Nephron progenitor cell (in vitro differentiated cells): ENCODE data around the gene NOC3L.
A peak's percentile ranks its signal among the peaks of the same experiment; 100 is the strongest.

Experiments used
- DNase-seq: peaks from one replicate; pipeline ENCODE4 v3.0.0; 2021
- H3K27ac Mint-ChIP-seq: 2 replicates; pipeline ENCODE4 v1.8.0; 2021; ENCODE audit warnings: mild to moderate bottlenecking, moderate library complexity, mixed read lengths
- H3K27me3 Mint-ChIP-seq: 2 replicates; pipeline ENCODE4 v1.8.0; 2021; ENCODE audit warnings: mild to moderate bottlenecking, low read depth, mixed read lengths; ENCODE audit not compliant: poor library complexity
- H3K36me3 Mint-ChIP-seq: 2 replicates; pipeline ENCODE4 v1.8.0; 2021; ENCODE audit warnings: low read depth, mixed read lengths
- H3K4me1 Mint-ChIP-seq: 2 replicates; pipeline ENCODE4 v1.8.0; 2021; ENCODE audit warnings: mixed read lengths
- H3K4me3 Mint-ChIP-seq: 2 replicates; pipeline ENCODE4 v1.8.0; 2021; ENCODE audit warnings: mild to moderate bottlenecking, moderate library complexity, mixed read lengths
- H3K9me3 Mint-ChIP-seq: 2 replicates; pipeline ENCODE4 v1.8.0; 2021; ENCODE audit warnings: mild to moderate bottlenecking, moderate library complexity, mixed read lengths
- CTCF ChIP-seq: fragments of 200-600 bp; sonication (generic); IDR thresholded peaks from 2 replicates; pipeline ENCODE4 v1.5.0; 2021; ENCODE audit warnings: antibody characterized with exemption

Gene NOC3L

DNA sequence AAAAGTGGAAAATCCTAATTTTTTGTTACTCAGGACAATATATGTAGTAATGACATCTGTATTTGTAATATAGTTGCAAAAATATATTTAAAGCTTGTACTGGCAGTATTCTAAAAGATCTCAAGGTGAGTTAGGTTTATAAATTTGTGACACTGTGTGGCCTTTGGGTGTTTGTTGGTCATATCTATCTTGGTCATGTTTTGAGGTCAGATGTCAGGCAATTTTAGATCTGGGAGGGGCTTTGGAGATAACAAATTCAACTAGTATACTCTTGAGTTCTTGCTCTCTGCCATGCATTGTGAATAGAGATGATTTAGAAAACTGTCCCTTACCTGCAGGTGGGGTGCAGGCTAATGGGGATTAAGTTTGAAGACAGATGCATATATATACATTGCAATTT lies 42.7 kb upstream of the NOC3L start:
- peaks cover 39% of the 10 kb centered on the region for H3K27me3 Mint-ChIP-seq
- DNase-seq: no peak
- H3K4me1 Mint-ChIP-seq: peaks cover 37% of the 10 kb centered on the region
- H3K27ac Mint-ChIP-seq: no peak overlapping the region
- H3K9me3 Mint-ChIP-seq: peaks cover 11% of the 10 kb centered on the region
- H3K36me3 Mint-ChIP-seq: no peaks in the 10 kb centered on the region
- TF ChIP-seq CTCF: no peak
- H3K4me3 Mint-ChIP-seq: peak overlapping the region; percentile 62

- H3K4me1 Mint-ChIP-seq: peaks cover 23% of the 10 kb centered on the region
- no peak for TF ChIP-seq CTCF
- no peaks in the 10 kb centered on the region for H3K36me3 Mint-ChIP-seq
- no peak overlapping the region for H3K27ac Mint-ChIP-seq
- peak overlapping the region; percentile 92 for H3K4me3 Mint-ChIP-seq
- H3K9me3 Mint-ChIP-seq: peaks cover 11% of the 10 kb centered on the region
- H3K27me3 Mint-ChIP-seq: peaks cover 46% of the 10 kb centered on the region
- DNase-seq: peak; percentile 68
Observed at GRCh38 chr10:94403380-94404213, 40.9 kb upstream of the NOC3L start.

- Mint-ChIP-seq H3K27me3 (peaks cover 53% of the 10 kb centered on the region), H3K36me3 (no peaks in the 10 kb centered on the region), H3K9me3 (peaks cover 11% of the 10 kb centered on the region), H3K4me1 (peaks cover 19% of the 10 kb centered on the region), H3K27ac (no peak overlapping the region), H3K4me3 (peak overlapping the region; percentile 92)
- peak; percentile 64 for DNase-seq
- no peak for TF ChIP-seq CTCF
Observed at GRCh38 chr10:94402843-94403379, 40.2 kb upstream of the NOC3L start.

- H3K4me1 Mint-ChIP-seq: peaks cover 19% of the 10 kb centered on the region
- TF ChIP-seq CTCF: no peak
- H3K4me3 Mint-ChIP-seq: peak within 1 kb of the TSS; percentile 92
- no peak within 1 kb of the TSS for H3K27ac Mint-ChIP-seq
- peaks cover 53% of the 10 kb centered on the region for H3K27me3 Mint-ChIP-seq
- peak; percentile 93 for DNase-seq
- H3K9me3 Mint-ChIP-seq: peaks cover 11% of the 10 kb centered on the region
- no peaks in the 10 kb centered on the region for H3K36me3 Mint-ChIP-seq
Observed at GRCh38 chr10:94402204-94402842, 39.6 kb upstream of the NOC3L start, which contains the start of gene TBC1D12. Gene TBC1D12 (plus strand): TSS chr10:94402541. CDS start chr10:94402614, 73 bp downstream.

DNA sequence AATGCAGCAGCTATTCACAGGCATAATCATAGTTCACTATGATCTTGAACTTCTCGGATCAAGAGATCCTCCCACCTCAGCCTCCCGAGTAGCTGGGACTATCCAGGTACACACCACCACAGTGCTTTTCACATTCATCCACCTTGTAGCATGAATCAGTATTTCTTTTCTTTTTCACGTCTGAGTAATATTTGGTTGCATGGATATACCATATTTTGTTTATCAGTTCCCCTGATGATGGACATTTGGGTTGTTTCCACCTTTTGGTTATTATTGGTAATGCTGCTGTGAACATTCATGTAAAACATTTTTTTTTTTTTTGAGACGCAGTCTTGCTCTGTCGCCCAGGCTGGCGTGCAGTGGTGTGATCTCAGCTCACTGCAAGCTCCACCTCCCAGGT lies 36.0 kb upstream of the NOC3L start:
- TF ChIP-seq CTCF: no peak
- Mint-ChIP-seq H3K4me3 (no peak overlapping the region), H3K36me3 (no peaks in the 10 kb centered on the region), H3K9me3 (peaks cover 11% of the 10 kb centered on the region), H3K4me1 (peaks cover 2% of the 10 kb centered on the region), H3K27ac (no peak overlapping the region), H3K27me3 (peaks cover 24% of the 10 kb centered on the region)
- no peak for DNase-seq
